Measurements from ENCODE around the gene KRT33A.

KRT33A gene

GRCh38 chr17:41393294-41393693 lies 42.7 kb upstream of the KRT33A start:
- Histone ChIP-seq H3K27me3 (ENCODE audit: insufficient read depth, insufficient read length) (no peaks in the 10 kb centered on the region), H3K9me3 (ENCODE audit: insufficient read depth, low read length) (no peaks in the 10 kb centered on the region), H3K4me3 (ENCODE audit: insufficient read length, low read depth) (no peak overlapping the region), H3K36me3 (ENCODE audit: insufficient read depth, insufficient read length, low read length) (no peaks in the 10 kb centered on the region), H3K9ac (ENCODE audit: insufficient read length, low read depth) (no peak overlapping the region), H3K4me1 (ENCODE audit: insufficient read depth, insufficient read length) (no peaks in the 10 kb centered on the region)
- TF ChIP-seq SUZ12 (IDR thresholded peaks at IDR 0.05; ENCODE audit: extremely low read depth, insufficient read depth, insufficient read length) (no peak), ZNF274 (IDR thresholded peaks at IDR 0.05; ENCODE audit: low read depth, low read length) (no peak), YY1 (IDR thresholded peaks at IDR 0.05; ENCODE audit: insufficient read depth, insufficient read length) (no peak)
- no peak for DNase-seq (ENCODE audit: low read depth, low spot score)

GRCh38 chr17:41392278-41392677 lies 41.6 kb upstream of the KRT33A start:
- no peak for DNase-seq (ENCODE audit: low read depth, low spot score)
- Histone ChIP-seq H3K9me3 (ENCODE audit: insufficient read depth, low read length) (no peaks in the 10 kb centered on the region), H3K36me3 (ENCODE audit: insufficient read depth, insufficient read length, low read length) (no peaks in the 10 kb centered on the region), H3K4me1 (ENCODE audit: insufficient read depth, insufficient read length) (no peaks in the 10 kb centered on the region), H3K27me3 (ENCODE audit: insufficient read depth, insufficient read length) (no peaks in the 10 kb centered on the region), H3K9ac (ENCODE audit: insufficient read length, low read depth) (no peak overlapping the region), H3K4me3 (ENCODE audit: insufficient read length, low read depth) (no peak overlapping the region)
- TF ChIP-seq YY1 (IDR thresholded peaks at IDR 0.05; ENCODE audit: insufficient read depth, insufficient read length) (no peak), SUZ12 (IDR thresholded peaks at IDR 0.05; ENCODE audit: extremely low read depth, insufficient read depth, insufficient read length) (no peak), ZNF274 (IDR thresholded peaks at IDR 0.05; ENCODE audit: low read depth, low read length) (no peak)

GRCh38 chr17:41391535-41391934 lies 40.9 kb upstream of the KRT33A start:
- no peak for TF ChIP-seq SUZ12 (IDR thresholded peaks at IDR 0.05; ENCODE audit: extremely low read depth, insufficient read depth, insufficient read length)
- no peak for TF ChIP-seq ZNF274 (IDR thresholded peaks at IDR 0.05; ENCODE audit: low read depth, low read length)
- no peak for TF ChIP-seq YY1 (IDR thresholded peaks at IDR 0.05; ENCODE audit: insufficient read depth, insufficient read length)
- H3K4me3 ChIP-seq (ENCODE audit: insufficient read length, low read depth) = no peak overlapping the region
- no peaks in the 10 kb centered on the region for H3K27me3 ChIP-seq (ENCODE audit: insufficient read depth, insufficient read length)
- no peak overlapping the region for H3K9ac ChIP-seq (ENCODE audit: insufficient read length, low read depth)
- no peaks in the 10 kb centered on the region for H3K4me1 ChIP-seq (ENCODE audit: insufficient read depth, insufficient read length)
- peaks cover under 1% of the 10 kb centered on the region; the same call in 1 of the 2 replicates for H3K9me3 ChIP-seq (ENCODE audit: insufficient read depth, low read length)
- DNase-seq (ENCODE audit: low read depth, low spot score) = no peak
- no peaks in the 10 kb centered on the region for H3K36me3 ChIP-seq (ENCODE audit: insufficient read depth, insufficient read length, low read length)

GRCh38 chr17:41390411-41390938 lies 39.8 kb upstream of the KRT33A start:
- Histone ChIP-seq H3K4me3 (ENCODE audit: insufficient read length, low read depth) (no peak overlapping the region), H3K27me3 (ENCODE audit: insufficient read depth, insufficient read length) (no peaks in the 10 kb centered on the region), H3K9me3 (ENCODE audit: insufficient read depth, low read length) (peaks cover 7% of the 10 kb centered on the region), H3K4me1 (ENCODE audit: insufficient read depth, insufficient read length) (no peaks in the 10 kb centered on the region), H3K9ac (ENCODE audit: insufficient read length, low read depth) (no peak overlapping the region), H3K36me3 (ENCODE audit: insufficient read depth, insufficient read length, low read length) (no peaks in the 10 kb centered on the region)
- TF ChIP-seq SUZ12 (IDR thresholded peaks at IDR 0.05; ENCODE audit: extremely low read depth, insufficient read depth, insufficient read length) = no peak
- no peak for TF ChIP-seq ZNF274 (IDR thresholded peaks at IDR 0.05; ENCODE audit: low read depth, low read length)
- TF ChIP-seq YY1 (IDR thresholded peaks at IDR 0.05; ENCODE audit: insufficient read depth, insufficient read length) = no peak
- no peak for DNase-seq (ENCODE audit: low read depth, low spot score)

GRCh38 chr17:41387670-41388069 lies 37.0 kb upstream of the KRT33A start:
- no peak for DNase-seq (ENCODE audit: low read depth, low spot score)
- Histone ChIP-seq H3K4me3 (ENCODE audit: insufficient read length, low read depth) (no peak overlapping the region), H3K27me3 (ENCODE audit: insufficient read depth, insufficient read length) (no peaks in the 10 kb centered on the region), H3K4me1 (ENCODE audit: insufficient read depth, insufficient read length) (no peaks in the 10 kb centered on the region), H3K9me3 (ENCODE audit: insufficient read depth, low read length) (peaks cover 7% of the 10 kb centered on the region), H3K9ac (ENCODE audit: insufficient read length, low read depth) (no peak overlapping the region), H3K36me3 (ENCODE audit: insufficient read depth, insufficient read length, low read length) (no peaks in the 10 kb centered on the region)
- no peak for TF ChIP-seq ZNF274 (IDR thresholded peaks at IDR 0.05; ENCODE audit: low read depth, low read length)
- no peak for TF ChIP-seq YY1 (IDR thresholded peaks at IDR 0.05; ENCODE audit: insufficient read depth, insufficient read length)
- TF ChIP-seq SUZ12 (IDR thresholded peaks at IDR 0.05; ENCODE audit: extremely low read depth, insufficient read depth, insufficient read length) = no peak

GRCh38 chr17:41386227-41386626 lies 35.6 kb upstream of the KRT33A start:
- Histone ChIP-seq H3K9ac (ENCODE audit: insufficient read length, low read depth) (no peak overlapping the region), H3K36me3 (ENCODE audit: insufficient read depth, insufficient read length, low read length) (no peaks in the 10 kb centered on the region), H3K27me3 (ENCODE audit: insufficient read depth, insufficient read length) (no peaks in the 10 kb centered on the region), H3K9me3 (ENCODE audit: insufficient read depth, low read length) (peaks cover 7% of the 10 kb centered on the region), H3K4me1 (ENCODE audit: insufficient read depth, insufficient read length) (no peaks in the 10 kb centered on the region), H3K4me3 (ENCODE audit: insufficient read length, low read depth) (no peak overlapping the region)
- no peak for TF ChIP-seq YY1 (IDR thresholded peaks at IDR 0.05; ENCODE audit: insufficient read depth, insufficient read length)
- DNase-seq (ENCODE audit: low read depth, low spot score) = no peak

GRCh38 chr17:41383690-41384089 lies 33.1 kb upstream of the KRT33A start:
- peaks cover 7% of the 10 kb centered on the region for H3K9me3 ChIP-seq (ENCODE audit: insufficient read depth, low read length)
- H3K9ac ChIP-seq (ENCODE audit: insufficient read length, low read depth) = no peak overlapping the region
- no peaks in the 10 kb centered on the region for H3K36me3 ChIP-seq (ENCODE audit: insufficient read depth, insufficient read length, low read length)
- H3K4me1 ChIP-seq (ENCODE audit: insufficient read depth, insufficient read length) = no peaks in the 10 kb centered on the region
- H3K27me3 ChIP-seq (ENCODE audit: insufficient read depth, insufficient read length) = no peaks in the 10 kb centered on the region
- DNase-seq (ENCODE audit: low read depth, low spot score) = no peak
- no peak for TF ChIP-seq YY1 (IDR thresholded peaks at IDR 0.05; ENCODE audit: insufficient read depth, insufficient read length)
- no peak for TF ChIP-seq SUZ12 (IDR thresholded peaks at IDR 0.05; ENCODE audit: extremely low read depth, insufficient read depth, insufficient read length)
- no peak for TF ChIP-seq ZNF274 (IDR thresholded peaks at IDR 0.05; ENCODE audit: low read depth, low read length)
- no peak overlapping the region for H3K4me3 ChIP-seq (ENCODE audit: insufficient read length, low read depth)

All from NT2/D1 (cell line).